Coronary artery (tissue), 2 donors: ENCODE results near the gene STYK1.
"Not testable (repeated sequence)": the region's sequence is repeated elsewhere in the genome, so short reads cannot be mapped to it uniquely, and the experiment has no call there.

Source experiments
- DNase-seq: peaks from one replicate; pipeline ENCODE4 v3.0.0-alpha.2; 2017; ENCODE audit warnings: low spot score
- H3K27ac ChIP-seq, 2 donors: fragments of 200-600 bp; sonication (generic); one replicate each; pipeline ENCODE4 v1.5.1; 2016 to 2019
- H3K4me3 ChIP-seq: fragments of 200-600 bp; sonication (generic); 2 replicates; pipeline ENCODE4 v1.5.1; 2016; ENCODE audit warnings: mild to moderate bottlenecking, moderate library complexity
- CTCF ChIP-seq: fragments of 200-600 bp; sonication (generic); IDR thresholded peaks from one replicate; pipeline ENCODE4 v1.5.1; 2019; ENCODE audit warnings: antibody characterized with exemption

STYK1 gene

GRCh38 chr12:10601860-10602259 lies 72.0 kb downstream of the STYK1 start:
- no peak for TF ChIP-seq CTCF
- H3K4me3 ChIP-seq = no peak overlapping the region
- DNase-seq = no peak
- H3K27ac ChIP-seq = no peak overlapping the region

- TF ChIP-seq CTCF = no peak
- DNase-seq = no peak
- no peak overlapping the region for H3K27ac ChIP-seq
- no peak overlapping the region for H3K4me3 ChIP-seq
Observed at GRCh38 chr12:10600988-10601387, 72.9 kb downstream of the STYK1 start.

GRCh38 chr12:10595881-10596280 lies 78.0 kb downstream of the STYK1 start:
- DNase-seq = no peak
- no peak for TF ChIP-seq CTCF
- Histone ChIP-seq H3K4me3 (no peak overlapping the region), H3K27ac (no peak overlapping the region)

GRCh38 chr12:10590966-10591365 lies 82.9 kb downstream of the STYK1 start:
- no peak for DNase-seq
- no peak overlapping the region for H3K4me3 ChIP-seq
- TF ChIP-seq CTCF = no peak
- no peak overlapping the region for H3K27ac ChIP-seq

- no peak overlapping the region for H3K27ac ChIP-seq
- no peak overlapping the region for H3K4me3 ChIP-seq
- DNase-seq = no peak
- TF ChIP-seq CTCF = no peak
Observed at GRCh38 chr12:10584415-10584814, 89.4 kb downstream of the STYK1 start.

- DNase-seq = no peak
- no peak for TF ChIP-seq CTCF
- Histone ChIP-seq H3K27ac (no peak overlapping the region), H3K4me3 (no peak overlapping the region)
Observed at GRCh38 chr12:10582704-10583103, 91.1 kb downstream of the STYK1 start.

- H3K27ac ChIP-seq, DNase-seq, H3K4me3 ChIP-seq: not testable (repeated sequence)
Observed at GRCh38 chr12:10582133-10582532, 91.7 kb downstream of the STYK1 start.

GRCh38 chr12:10574307-10574706 lies 99.5 kb downstream of the STYK1 start:
- no peak for TF ChIP-seq CTCF
- DNase-seq = no peak
- Histone ChIP-seq H3K27ac (no peak overlapping the region), H3K4me3 (no peak overlapping the region)

GRCh38 chr12:10572021-10572490 lies 101.8 kb downstream of the STYK1 start:
- not testable (repeated sequence) for DNase-seq, H3K27ac ChIP-seq, H3K4me3 ChIP-seq
